PC-3 (cell line): ENCODE measurements around the gene COL21A1. TPM values are rescaled to one million over a fixed set of nuclear protein-coding genes. Genes with fewer than 3 reads are reported as not detected.

Experiments used
- ATAC-seq: fragments of 200-7000 bp; cut with Tn5 transposase; 2 replicates; pipeline ENCODE4 v1.9.1; 2020; ENCODE audit warnings: mild to moderate bottlenecking, moderate library complexity
- BruUV-seq: library from RNA; stranded (reverse); fragments of 400-500 nt; replicated peaks from 2 replicates; lab custom pipeline; 2021; lab: Mats Ljungman, UMichigan
- CTCF ChIA-PET: fragments of 300-600 bp; sonication (Branson Sonifier 250); formaldehyde crosslinking; loops from one replicate; lab custom pipeline; 2022; ENCODE audit warnings: antibody characterized with exemption; lab: Charles Lee
- POLR2A ChIA-PET: fragments of 300-600 bp; sonication (Branson Sonifier 250); formaldehyde crosslinking; loops from one replicate; lab custom pipeline; 2022; ENCODE audit warnings: antibody characterized with exemption; ENCODE audit not compliant: unreplicated experiment; lab: Charles Lee
- DNase-seq: peaks from one replicate; pipeline ENCODE4 v3.0.0-alpha.2; 2015
- H2AFZ ChIP-seq: fragments of 300-600 bp; sonication (generic); 2 replicates; pipeline ENCODE4 v1.6.0; 2016; ENCODE audit warnings: antibody characterized with exemption, low read length
- H3F3A ChIP-seq: fragments of 300-600 bp; sonication (generic); one replicate; pipeline ENCODE4 v1.6.0; 2017; ENCODE audit warnings: antibody characterized with exemption, low read length, control low read depth, mild to moderate bottlenecking; ENCODE audit not compliant: unreplicated experiment
- H3K27ac ChIP-seq: fragments of 300-600 bp; sonication (generic); 2 replicates; pipeline ENCODE4 v1.5.1; 2016; ENCODE audit warnings: mild to moderate bottlenecking, low read length
- H3K27me3 ChIP-seq: fragments of 300-600 bp; sonication (generic); 2 replicates; pipeline ENCODE4 v1.6.1; 2016; ENCODE audit warnings: low read length, mixed read lengths
- H3K36me3 ChIP-seq: fragments of 300-600 bp; sonication (generic); 2 replicates; pipeline ENCODE4 v1.6.1; 2016; ENCODE audit warnings: low read depth, mixed run types, low read length, mixed read lengths
- H3K4me1 ChIP-seq: fragments of 300-600 bp; sonication (generic); 2 replicates; pipeline ENCODE4 v1.5.1; 2016; ENCODE audit warnings: low read length; ENCODE audit not compliant: insufficient read depth
- H3K4me2 ChIP-seq: fragments of 300-600 bp; sonication (generic); 2 replicates; pipeline ENCODE4 v1.6.0; 2016; ENCODE audit warnings: low read length
- H3K4me3 ChIP-seq: fragments of 300-600 bp; sonication (generic); 2 replicates; pipeline ENCODE4 v1.5.1; 2016; ENCODE audit warnings: mild to moderate bottlenecking, low read length, mixed read lengths
- H3K79me2 ChIP-seq: fragments of 300-600 bp; sonication (generic); 2 replicates; pipeline ENCODE4 v1.6.1; 2017; ENCODE audit warnings: low read length, mixed read lengths
- H3K9ac ChIP-seq: fragments of 300-600 bp; sonication (generic); 2 replicates; pipeline ENCODE4 v1.6.0; 2016; ENCODE audit warnings: mild to moderate bottlenecking, low read length
- H3K9me2 ChIP-seq: fragments of 300-600 bp; sonication (generic); replicated peaks from 2 replicates; pipeline ENCODE4 v1.6.1; 2016; ENCODE audit warnings: mixed run types, low read length, mixed read lengths
- H3K9me3 ChIP-seq: fragments of 300-600 bp; sonication (generic); 2 replicates; pipeline ENCODE4 v1.6.1; 2016; ENCODE audit warnings: low read length, mixed read lengths
- H4K20me1 ChIP-seq: fragments of 300-600 bp; sonication (generic); 2 replicates; pipeline ENCODE4 v1.6.1; 2016; ENCODE audit warnings: low read length, mixed read lengths
- EZH2 ChIP-seq: fragments of 300-600 bp; sonication (generic); IDR thresholded peaks from one replicate; pipeline ENCODE4 v1.6.1; 2017; ENCODE audit warnings: antibody characterized with exemption, mild to moderate bottlenecking, low read length; ENCODE audit not compliant: unreplicated experiment
- EZH2phosphoT487 ChIP-seq: fragments of 300-600 bp; sonication (generic); IDR thresholded peaks from 2 replicates; pipeline ENCODE4 v1.6.1; 2018; ENCODE audit warnings: mild to moderate bottlenecking, antibody characterized with exemption, low read length, borderline replicate concordance
- intact Hi-C: fragments of 100-400 bp; cut with micrococcal nuclease; formaldehyde crosslinking; loops from 2 replicates; pipeline ENCODE4 v1.9.0; 2023
- total RNA-seq: library from RNA; depleted of rRNA; stranded (reverse); fragments of >200 nt; gene quantifications from 2 replicates; pipeline ENCODE4 v1.2.3, GENCODE V29; 2014
- TF ChIP-seq, protein P1 (sequence below): fragments of 300-600 bp; sonication (generic); conservative IDR thresholded peaks from 2 replicates; pipeline ENCODE4 v1.5.1; 2017; ENCODE audit warnings: antibody characterized with exemption, low read depth, mild to moderate bottlenecking, low read length

Gene COL21A1
- total RNA-seq, 1 experiment from 2014 or later: 1.0 TPM

DNA sequence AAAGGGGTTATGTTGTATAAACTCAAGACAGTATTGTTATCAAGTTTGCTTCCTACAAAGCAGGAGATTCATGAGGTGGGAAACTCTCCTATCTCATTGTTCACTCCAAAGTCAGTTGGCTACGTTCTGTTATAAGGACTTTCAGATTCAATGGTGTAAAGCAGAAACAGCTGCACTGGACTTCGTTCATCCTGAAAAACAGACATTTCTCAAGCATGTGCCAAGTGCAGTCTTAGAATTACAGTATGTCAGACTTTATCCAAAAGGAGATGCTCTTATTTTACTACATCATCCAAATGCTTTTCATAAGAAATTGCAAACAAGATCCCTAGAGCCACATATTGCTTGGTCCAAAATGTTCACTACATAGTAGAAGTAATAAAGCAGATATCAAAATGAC, 14.9 kb downstream of the COL21A1 start:
- no peak for TF ChIP-seq EZH2phosphoT487
- TF ChIP-seq, protein P1, sequence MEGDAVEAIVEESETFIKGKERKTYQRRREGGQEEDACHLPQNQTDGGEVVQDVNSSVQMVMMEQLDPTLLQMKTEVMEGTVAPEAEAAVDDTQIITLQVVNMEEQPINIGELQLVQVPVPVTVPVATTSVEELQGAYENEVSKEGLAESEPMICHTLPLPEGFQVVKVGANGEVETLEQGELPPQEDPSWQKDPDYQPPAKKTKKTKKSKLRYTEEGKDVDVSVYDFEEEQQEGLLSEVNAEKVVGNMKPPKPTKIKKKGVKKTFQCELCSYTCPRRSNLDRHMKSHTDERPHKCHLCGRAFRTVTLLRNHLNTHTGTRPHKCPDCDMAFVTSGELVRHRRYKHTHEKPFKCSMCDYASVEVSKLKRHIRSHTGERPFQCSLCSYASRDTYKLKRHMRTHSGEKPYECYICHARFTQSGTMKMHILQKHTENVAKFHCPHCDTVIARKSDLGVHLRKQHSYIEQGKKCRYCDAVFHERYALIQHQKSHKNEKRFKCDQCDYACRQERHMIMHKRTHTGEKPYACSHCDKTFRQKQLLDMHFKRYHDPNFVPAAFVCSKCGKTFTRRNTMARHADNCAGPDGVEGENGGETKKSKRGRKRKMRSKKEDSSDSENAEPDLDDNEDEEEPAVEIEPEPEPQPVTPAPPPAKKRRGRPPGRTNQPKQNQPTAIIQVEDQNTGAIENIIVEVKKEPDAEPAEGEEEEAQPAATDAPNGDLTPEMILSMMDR: no peak
- no peak for TF ChIP-seq EZH2
- Histone ChIP-seq H3K4me2 (no peak overlapping the region), H2AFZ (no peak overlapping the region), H4K20me1 (no peaks in the 10 kb centered on the region), H3K27ac (no peak overlapping the region), H3K36me3 (no peaks in the 10 kb centered on the region), H3K9me3 (no peaks in the 10 kb centered on the region), H3K4me1 (peaks cover 36% of the 10 kb centered on the region), H3F3A (no peaks in the 10 kb centered on the region), H3K79me2 (no peaks in the 10 kb centered on the region), H3K9ac (no peak overlapping the region), H3K27me3 (no peaks in the 10 kb centered on the region), H3K4me3 (no peak overlapping the region), H3K9me2 (no peaks in the 10 kb centered on the region)
- intact Hi-C loops: loop anchor here (10.0 kb wide), 1 partner anchor 188 kb away; no protein-coding TSS in a partner anchor
- DNase-seq (no peak), ATAC-seq (no peak)
- BruUV-seq: no TSS peak
- CTCF ChIA-PET: no interaction called here
- POLR2A ChIA-PET: no interaction called here

DNA sequence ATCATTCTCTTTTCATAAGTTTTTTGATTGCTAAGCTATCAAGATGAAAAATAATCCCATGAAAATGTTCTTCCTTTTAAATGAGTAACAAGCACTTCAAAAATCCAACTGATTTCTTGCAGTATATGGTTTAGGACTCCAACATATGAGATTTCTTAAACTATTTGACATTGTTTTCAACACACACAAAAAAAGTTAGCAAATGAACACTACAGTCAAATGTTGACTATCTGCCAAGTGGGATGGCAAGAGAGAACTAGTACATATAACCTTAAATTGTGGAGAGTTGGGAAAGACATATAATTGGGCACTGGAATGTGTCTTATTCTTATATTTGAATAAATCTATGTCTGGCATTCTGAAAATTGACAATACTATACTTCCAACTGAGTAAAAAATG, 15.6 kb downstream of the COL21A1 start:
- Histone ChIP-seq H3K4me3 (no peak overlapping the region), H3K27me3 (no peaks in the 10 kb centered on the region), H3K9me3 (no peaks in the 10 kb centered on the region), H3K4me1 (peaks cover 41% of the 10 kb centered on the region), H3F3A (no peaks in the 10 kb centered on the region), H3K9ac (no peak overlapping the region), H4K20me1 (no peaks in the 10 kb centered on the region), H3K79me2 (no peaks in the 10 kb centered on the region), H2AFZ (no peak overlapping the region), H3K27ac (no peak overlapping the region), H3K9me2 (no peaks in the 10 kb centered on the region), H3K4me2 (no peak overlapping the region), H3K36me3 (no peaks in the 10 kb centered on the region)
- TF ChIP-seq, protein P1: no peak
- TF ChIP-seq EZH2phosphoT487: no peak
- ATAC-seq: no peak
- POLR2A ChIA-PET: no interaction called here
- intact Hi-C loops: loop anchor here (10.0 kb wide), 1 partner anchor 187 kb away; no protein-coding TSS in a partner anchor
- no peak for DNase-seq
- CTCF ChIA-PET: no interaction called here
- no TSS peak for BruUV-seq

DNA sequence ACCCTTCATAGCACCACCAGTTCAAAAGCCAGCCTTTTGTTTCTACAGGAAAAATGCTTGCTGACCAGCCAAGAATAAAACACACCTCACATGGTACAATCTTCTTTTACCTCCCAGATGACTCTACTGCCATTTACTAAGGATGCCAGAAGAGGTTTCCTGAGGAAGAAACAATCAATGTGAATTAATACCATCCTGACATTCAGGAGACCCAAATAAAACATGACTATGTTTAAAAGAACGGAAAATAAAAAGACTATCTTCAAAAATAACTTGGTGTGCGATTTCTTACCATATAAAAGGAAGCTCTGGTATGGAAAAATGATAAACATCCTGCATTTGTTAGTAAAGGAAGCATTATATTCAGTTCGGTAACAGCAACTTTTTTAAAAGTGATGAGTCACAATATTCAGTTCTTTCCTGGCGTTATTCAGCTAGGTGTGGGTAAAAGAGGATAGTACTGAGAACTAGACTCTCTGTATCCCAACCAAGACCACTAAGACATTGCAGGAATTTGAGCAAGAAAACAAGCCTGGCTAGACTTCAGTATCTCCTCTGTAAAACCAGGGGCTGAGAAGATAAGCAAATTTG, 16.3 kb downstream of the COL21A1 start:
- no peaks in the 10 kb centered on the region for H3K9me3 ChIP-seq
- ChIA-PET CTCF (interaction anchor here (0.6 kb wide), 1 partner anchor 37 kb away, joined by 5 read pairs; no protein-coding TSS in a partner anchor), POLR2A (interaction anchor here (0.6 kb wide), 1 partner anchor 276 kb away, joined by 4 read pairs; no protein-coding TSS in a partner anchor)
- no TSS peak for BruUV-seq
- H3K27me3 ChIP-seq: no peaks in the 10 kb centered on the region
- no peaks in the 10 kb centered on the region for H3K36me3 ChIP-seq
- ATAC-seq (peak; percentile 84), DNase-seq (peak; percentile 71)
- no peaks in the 10 kb centered on the region for H3K9me2 ChIP-seq
- H3K4me2 ChIP-seq: peak overlapping the region; percentile 48
- H3K27ac ChIP-seq: peak overlapping the region; percentile 60
- peak overlapping the region; percentile 36 for H2AFZ ChIP-seq
- intact Hi-C loops: loop anchor here (10.0 kb wide), 1 partner anchor 186 kb away; no protein-coding TSS in a partner anchor
- peak overlapping the region; percentile 8; the same call in 1 of the 2 replicates for H3K4me3 ChIP-seq
- TF ChIP-seq EZH2 (no peak), EZH2phosphoT487 (no peak)
- TF ChIP-seq, protein P1: no peak
- no peaks in the 10 kb centered on the region for H4K20me1 ChIP-seq
- peaks cover 41% of the 10 kb centered on the region for H3K4me1 ChIP-seq
- peak overlapping the region; percentile 5; the same call in 1 of the 2 replicates for H3K9ac ChIP-seq
- H3F3A ChIP-seq: no peaks in the 10 kb centered on the region
- H3K79me2 ChIP-seq: no peaks in the 10 kb centered on the region
